Calu3 (cell line): Measurements from ENCODE around the gene NRP1. TPM values are rescaled to one million over a fixed set of nuclear protein-coding genes. Genes with fewer than 3 reads are reported as not detected.

ENCODE experiments used
- BruUV-seq: library from RNA; stranded (reverse); fragments of 400-500 nt; replicated peaks from 2 replicates; lab custom pipeline; 2021; lab: Mats Ljungman, UMichigan
- CTCF ChIA-PET: fragments of 300-600 bp; sonication (Branson Sonifier 250); formaldehyde crosslinking; loops from one replicate; lab custom pipeline; 2022; ENCODE audit warnings: antibody characterized with exemption; lab: Charles Lee
- DNase-seq: peaks from one replicate; pipeline ENCODE4 v3.0.0; 2022
- H3K27ac Mint-ChIP-seq: one replicate; pipeline ENCODE4 v1.8.0; 2022; ENCODE audit warnings: mixed read lengths; ENCODE audit not compliant: unreplicated experiment
- H3K27me3 Mint-ChIP-seq: one replicate; pipeline ENCODE4 v1.8.0; 2022; ENCODE audit warnings: mixed read lengths; ENCODE audit not compliant: unreplicated experiment
- H3K36me3 Mint-ChIP-seq: one replicate; pipeline ENCODE4 v1.8.0; 2022; ENCODE audit warnings: mild to moderate bottlenecking, moderate library complexity, mixed read lengths; ENCODE audit not compliant: insufficient read depth, unreplicated experiment
- H3K4me1 Mint-ChIP-seq: one replicate; pipeline ENCODE4 v1.8.0; 2022; ENCODE audit warnings: mild to moderate bottlenecking, low read depth, mixed read lengths; ENCODE audit not compliant: unreplicated experiment
- H3K4me3 Mint-ChIP-seq: one replicate; pipeline ENCODE4 v1.8.0; 2022; ENCODE audit warnings: mild to moderate bottlenecking, low read depth, moderate library complexity, mixed read lengths; ENCODE audit not compliant: unreplicated experiment
- H3K9me3 Mint-ChIP-seq: one replicate; pipeline ENCODE4 v1.8.0; 2022; ENCODE audit warnings: low read depth, mixed read lengths; ENCODE audit not compliant: unreplicated experiment
- CTCF ChIP-seq: fragments of 200-600 bp; IDR thresholded peaks from one replicate; pipeline ENCODE4 v1.8.0; 2022; ENCODE audit warnings: antibody characterized with exemption; ENCODE audit not compliant: unreplicated experiment
- intact Hi-C: fragments of 100-400 bp; cut with micrococcal nuclease; formaldehyde crosslinking; loops from one replicate; pipeline ENCODE4 v1.10.0; 2022; ENCODE audit not compliant: unreplicated experiment
- total RNA-seq: library from RNA; stranded (reverse); gene quantifications from 2 replicates; pipeline ENCODE4 v1.2.3, GENCODE V29; 2022

NRP1 gene
- total RNA-seq, 1 experiment from 2014 or later = 96.3 TPM

GRCh38 chr10:33306126-33306525 lies 28.3 kb downstream of the NRP1 start:
- H3K36me3 Mint-ChIP-seq = peaks cover 32% of the 10 kb centered on the region
- no peak for DNase-seq
- CTCF ChIA-PET = interaction anchor here (0.7 kb wide), 1 partner anchor 805 kb away, joined by 3 read pairs; no protein-coding TSS in a partner anchor
- H3K9me3 Mint-ChIP-seq = no peaks in the 10 kb centered on the region
- no peak overlapping the region for H3K4me3 Mint-ChIP-seq
- no peaks in the 10 kb centered on the region for H3K27me3 Mint-ChIP-seq
- no peak overlapping the region for H3K27ac Mint-ChIP-seq
- peaks cover 4% of the 10 kb centered on the region for H3K4me1 Mint-ChIP-seq
- no peak for TF ChIP-seq CTCF
- BruUV-seq = no TSS peak
- intact Hi-C loops = no loop called here

- Mint-ChIP-seq H3K27ac (no peak overlapping the region), H3K27me3 (no peaks in the 10 kb centered on the region), H3K36me3 (peaks cover 28% of the 10 kb centered on the region), H3K4me3 (no peak overlapping the region), H3K9me3 (no peaks in the 10 kb centered on the region), H3K4me1 (peaks cover 10% of the 10 kb centered on the region)
- intact Hi-C loops = no loop called here
- no peak for TF ChIP-seq CTCF
- no peak for DNase-seq
- no TSS peak for BruUV-seq
- CTCF ChIA-PET = no interaction called here
These were observed 29.8 kb downstream of the NRP1 start for GRCh38 chr10:33304423-33305225.

GRCh38 chr10:33303988-33304387 lies 30.5 kb downstream of the NRP1 start:
- CTCF ChIA-PET = no interaction called here
- intact Hi-C loops = no loop called here
- no peak for TF ChIP-seq CTCF
- Mint-ChIP-seq H3K36me3 (peaks cover 26% of the 10 kb centered on the region), H3K4me3 (no peak overlapping the region), H3K9me3 (no peaks in the 10 kb centered on the region), H3K27ac (no peak overlapping the region), H3K27me3 (no peaks in the 10 kb centered on the region), H3K4me1 (peaks cover 12% of the 10 kb centered on the region)
- BruUV-seq = no TSS peak
- no peak for DNase-seq

GRCh38 chr10:33302208-33302829 lies 32.1 kb downstream of the NRP1 start:
- Mint-ChIP-seq H3K4me3 (no peak overlapping the region), H3K36me3 (peaks cover 27% of the 10 kb centered on the region), H3K27ac (no peak overlapping the region), H3K4me1 (peaks cover 19% of the 10 kb centered on the region), H3K27me3 (no peaks in the 10 kb centered on the region), H3K9me3 (no peaks in the 10 kb centered on the region)
- no TSS peak for BruUV-seq
- intact Hi-C loops = no loop called here
- no peak for TF ChIP-seq CTCF
- DNase-seq = no peak
- CTCF ChIA-PET = no interaction called here
